Measurements from ENCODE around the gene EBF4.

EBF4 gene

GRCh38 chr20:2703716-2704475 lies 11.3 kb downstream of the EBF4 start:
- H3K9ac ChIP-seq (ENCODE audit: low read length) = no peak overlapping the region
- H3K27ac ChIP-seq (ENCODE audit: low read depth, low read length) = no peak overlapping the region
- no peaks in the 10 kb centered on the region for H3K36me3 ChIP-seq (ENCODE audit: control insufficient read depth, insufficient read depth, low read length)
- peaks cover 66% of the 10 kb centered on the region for H3K4me1 ChIP-seq (ENCODE audit: control insufficient read depth, insufficient read depth, low read length)
- H3K9me3 ChIP-seq (ENCODE audit: control insufficient read depth, insufficient read depth, low read depth, low read length) = no peaks in the 10 kb centered on the region; the same call in 1 of the 2 replicates
- H3K4me3 ChIP-seq (ENCODE audit: low read depth, low read length) = no peak overlapping the region
- H3K27me3 ChIP-seq (ENCODE audit: control insufficient read depth, insufficient read depth, low read length) = peaks cover 95% of the 10 kb centered on the region

DNA sequence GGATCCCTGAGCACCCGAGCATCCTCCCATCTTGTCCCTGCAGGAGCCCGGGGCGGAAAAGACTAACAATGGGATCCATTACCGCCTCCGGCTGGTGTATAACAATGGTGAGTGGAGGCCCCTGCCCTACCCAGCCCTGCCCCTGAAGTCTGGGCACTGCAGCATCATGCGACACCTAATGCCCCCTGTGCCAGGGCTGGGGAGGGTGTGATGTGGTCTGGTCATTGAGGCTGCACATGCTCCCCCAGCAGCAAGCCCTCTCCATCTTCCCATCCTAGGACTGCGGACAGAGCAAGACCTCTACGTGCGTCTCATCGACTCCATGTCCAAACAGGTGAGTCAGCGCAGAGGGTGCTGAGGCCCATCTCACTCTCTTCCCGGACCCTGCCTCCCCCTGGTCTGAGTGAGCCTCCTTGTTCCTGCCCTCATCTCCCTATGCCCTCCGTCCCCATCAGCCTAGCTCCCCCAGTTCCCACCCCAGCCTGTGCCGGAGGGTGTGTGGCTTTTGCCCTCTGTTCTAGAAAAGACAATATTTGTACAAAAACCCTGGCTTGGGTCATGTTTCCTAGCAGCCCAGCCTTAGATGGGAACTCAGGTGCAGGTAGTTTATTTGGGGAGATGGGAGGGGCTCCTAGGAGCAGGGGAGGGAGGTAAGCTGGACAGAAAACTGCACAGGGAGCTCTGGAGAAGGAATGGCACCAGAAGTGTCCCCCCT lies 13.5 kb downstream of the EBF4 start:
- peaks cover 79% of the 10 kb centered on the region for H3K27me3 ChIP-seq (ENCODE audit: control insufficient read depth, insufficient read depth, low read length)
- H3K27ac ChIP-seq (ENCODE audit: low read depth, low read length) = no peak overlapping the region

DNA sequence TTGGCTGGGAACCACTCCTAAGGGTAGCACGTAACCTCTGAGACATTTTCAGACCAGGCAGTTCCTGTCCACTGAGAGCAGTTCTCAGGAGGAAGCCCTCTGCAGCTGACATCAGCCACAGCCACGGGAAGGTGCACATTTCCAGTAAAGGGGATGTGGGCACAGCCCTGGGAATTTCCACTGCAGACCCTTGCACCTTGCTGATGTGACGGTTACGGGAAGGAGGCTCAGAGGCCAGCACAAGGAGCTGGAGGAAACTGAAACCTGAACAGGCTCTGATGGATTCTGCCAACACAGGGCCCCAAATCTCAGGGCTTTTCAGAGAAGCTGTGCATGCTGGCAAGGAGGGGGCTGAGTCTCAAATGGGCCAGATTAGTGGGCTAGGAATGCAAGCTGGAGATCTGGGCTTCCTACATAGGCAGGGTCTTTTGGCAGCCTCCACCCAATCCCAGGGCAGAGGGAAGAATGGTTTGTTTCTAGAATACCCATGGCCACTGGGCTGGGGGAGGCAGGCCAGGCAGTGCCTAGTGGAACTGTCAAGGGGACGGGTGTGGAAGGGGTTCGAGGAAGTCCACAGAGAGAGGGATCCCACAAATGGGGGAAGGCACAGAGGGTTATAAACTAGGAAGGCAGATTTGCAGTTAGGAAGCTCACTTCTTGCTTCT lies 14.2 kb downstream of the EBF4 start:
- Histone ChIP-seq H3K4me1 (ENCODE audit: control insufficient read depth, insufficient read depth, low read length) (peaks cover 53% of the 10 kb centered on the region), H3K4me3 (ENCODE audit: low read depth, low read length) (no peak overlapping the region), H3K36me3 (ENCODE audit: control insufficient read depth, insufficient read depth, low read length) (no peaks in the 10 kb centered on the region), H3K9me3 (ENCODE audit: control insufficient read depth, insufficient read depth, low read depth, low read length) (no peaks in the 10 kb centered on the region; the same call in 1 of the 2 replicates), H3K9ac (ENCODE audit: low read length) (no peak overlapping the region), H3K27ac (ENCODE audit: low read depth, low read length) (no peak overlapping the region), H3K27me3 (ENCODE audit: control insufficient read depth, insufficient read depth, low read length) (peaks cover 72% of the 10 kb centered on the region)

More for the DNA sequence above, 13.5 kb downstream of the EBF4 start:
- Histone ChIP-seq H3K9me3 (ENCODE audit: control insufficient read depth, insufficient read depth, low read depth, low read length) (no peaks in the 10 kb centered on the region; the same call in 1 of the 2 replicates), H3K4me1 (ENCODE audit: control insufficient read depth, insufficient read depth, low read length) (peaks cover 60% of the 10 kb centered on the region), H3K4me3 (ENCODE audit: low read depth, low read length) (peak overlapping the region; percentile 6; the same call in 1 of the 2 replicates), H3K36me3 (ENCODE audit: control insufficient read depth, insufficient read depth, low read length) (no peaks in the 10 kb centered on the region), H3K9ac (ENCODE audit: low read length) (no peak overlapping the region)

DNA sequence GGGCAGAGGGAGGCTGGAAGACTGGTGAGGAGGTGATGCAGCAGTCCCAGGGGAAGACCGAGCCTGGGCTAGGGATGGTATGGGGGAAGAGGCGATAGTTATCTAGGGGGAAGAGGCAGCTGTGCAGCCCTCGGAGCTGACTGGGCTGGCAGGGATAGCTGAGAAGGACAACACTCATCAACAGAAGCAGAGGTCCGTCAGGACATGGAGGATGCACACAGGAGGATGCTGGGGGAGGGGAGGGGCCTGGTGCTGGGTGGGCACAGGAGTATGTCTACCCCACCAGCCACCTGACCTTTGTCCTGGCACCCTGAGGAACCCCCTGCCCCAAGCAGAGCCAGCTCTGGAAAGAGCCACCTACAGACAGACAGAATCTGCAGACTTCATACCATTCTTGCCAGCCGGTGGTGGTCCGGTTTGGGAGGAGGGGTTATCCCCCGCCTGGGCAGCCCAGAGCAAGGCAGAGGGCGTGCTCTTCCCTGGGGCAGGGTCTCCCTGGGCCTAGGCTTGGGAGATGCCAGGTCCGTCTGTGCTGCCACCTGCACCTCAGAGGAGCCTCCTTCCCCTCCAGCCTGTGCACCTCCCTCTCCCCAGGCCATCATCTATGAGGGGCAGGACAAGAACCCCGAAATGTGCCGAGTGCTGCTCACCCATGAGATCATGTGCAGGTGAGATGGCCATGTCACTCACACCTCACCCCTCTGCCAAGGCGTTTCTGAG lies 14.9 kb downstream of the EBF4 start:
- Histone ChIP-seq H3K9me3 (ENCODE audit: control insufficient read depth, insufficient read depth, low read depth, low read length) (no peaks in the 10 kb centered on the region; the same call in 1 of the 2 replicates), H3K4me1 (ENCODE audit: control insufficient read depth, insufficient read depth, low read length) (peaks cover 46% of the 10 kb centered on the region), H3K4me3 (ENCODE audit: low read depth, low read length) (no peak overlapping the region), H3K36me3 (ENCODE audit: control insufficient read depth, insufficient read depth, low read length) (no peaks in the 10 kb centered on the region), H3K27ac (ENCODE audit: low read depth, low read length) (no peak overlapping the region), H3K27me3 (ENCODE audit: control insufficient read depth, insufficient read depth, low read length) (peaks cover 72% of the 10 kb centered on the region), H3K9ac (ENCODE audit: low read length) (no peak overlapping the region)

GRCh38 chr20:2708073-2708415 lies 15.5 kb downstream of the EBF4 start:
- H3K36me3 ChIP-seq (ENCODE audit: control insufficient read depth, insufficient read depth, low read length) = no peaks in the 10 kb centered on the region
- H3K27me3 ChIP-seq (ENCODE audit: control insufficient read depth, insufficient read depth, low read length) = peaks cover 72% of the 10 kb centered on the region
- H3K4me3 ChIP-seq (ENCODE audit: low read depth, low read length) = no peak overlapping the region

DNA sequence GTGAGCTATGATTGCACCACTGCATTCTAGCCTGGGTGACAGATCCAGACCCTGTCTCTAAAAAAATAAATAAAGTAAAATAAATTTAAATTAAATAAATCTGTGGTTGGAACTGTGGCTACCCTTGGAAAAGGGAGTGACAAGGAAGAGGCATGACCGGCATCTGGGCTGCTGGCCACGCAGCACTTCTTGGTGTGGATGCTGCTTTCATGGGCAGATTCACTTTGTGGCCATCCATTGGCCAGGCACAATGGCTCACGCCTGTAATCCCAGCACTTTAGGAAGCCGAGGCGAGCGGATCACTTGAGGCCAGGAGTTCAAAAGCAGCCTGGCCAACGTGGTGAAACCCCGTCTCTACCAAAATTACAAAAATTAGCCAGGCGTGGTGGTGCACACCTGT lies 16.1 kb downstream of the EBF4 start:
- peaks cover 45% of the 10 kb centered on the region for H3K4me1 ChIP-seq (ENCODE audit: control insufficient read depth, insufficient read depth, low read length)
- H3K9me3 ChIP-seq (ENCODE audit: control insufficient read depth, insufficient read depth, low read depth, low read length) = no peaks in the 10 kb centered on the region; the same call in 1 of the 2 replicates
- no peak overlapping the region for H3K4me3 ChIP-seq (ENCODE audit: low read depth, low read length)
- H3K36me3 ChIP-seq (ENCODE audit: control insufficient read depth, insufficient read depth, low read length) = no peaks in the 10 kb centered on the region
- no peak overlapping the region for H3K27ac ChIP-seq (ENCODE audit: low read depth, low read length)
- peaks cover 68% of the 10 kb centered on the region for H3K27me3 ChIP-seq (ENCODE audit: control insufficient read depth, insufficient read depth, low read length)
- H3K9ac ChIP-seq (ENCODE audit: low read length) = no peak overlapping the region

More at GRCh38 chr20:2708073-2708415, 15.5 kb downstream of the EBF4 start:
- Histone ChIP-seq H3K9me3 (ENCODE audit: control insufficient read depth, insufficient read depth, low read depth, low read length) (no peaks in the 10 kb centered on the region; the same call in 1 of the 2 replicates), H3K27ac (ENCODE audit: low read depth, low read length) (no peak overlapping the region), H3K9ac (ENCODE audit: low read length) (no peak overlapping the region), H3K4me1 (ENCODE audit: control insufficient read depth, insufficient read depth, low read length) (peaks cover 45% of the 10 kb centered on the region)

DNA sequence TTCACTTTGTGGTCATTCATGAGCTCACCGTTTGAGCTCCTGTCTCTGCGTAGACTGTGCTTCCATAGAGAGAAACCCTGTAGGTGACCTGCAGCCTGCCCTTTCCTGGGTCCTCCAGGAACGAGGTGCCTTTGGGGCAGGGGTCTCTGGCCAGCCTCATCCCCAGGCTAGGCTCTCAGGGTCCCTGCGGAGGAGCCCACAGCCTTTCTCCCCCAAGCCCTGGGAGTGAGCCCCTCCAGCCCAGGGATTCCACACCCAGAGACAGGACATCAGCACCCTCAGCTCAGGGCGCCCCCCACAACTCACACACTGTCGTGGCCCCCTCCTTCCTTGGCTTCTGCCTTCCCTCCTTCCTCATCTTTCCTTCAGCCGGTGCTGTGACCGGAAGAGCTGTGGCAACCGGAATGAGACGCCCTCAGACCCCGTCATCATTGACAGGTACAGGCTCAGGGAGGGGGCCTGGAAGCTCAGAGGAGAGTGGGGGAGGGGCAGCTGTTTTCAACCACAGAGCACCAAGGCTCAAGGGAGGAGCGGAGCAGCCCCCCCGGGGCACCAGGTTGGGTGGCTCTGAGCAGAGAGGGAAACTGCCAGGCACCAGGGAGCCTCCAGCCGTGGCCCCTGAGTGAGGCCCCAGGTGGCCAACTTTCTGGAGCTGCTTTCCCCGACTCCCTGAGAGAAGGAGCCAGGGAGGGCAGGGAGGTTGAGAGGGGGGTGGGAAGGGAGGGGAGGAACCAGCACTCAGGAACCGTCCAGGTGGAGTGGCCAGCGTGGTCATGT lies 16.8 kb downstream of the EBF4 start:
- Histone ChIP-seq H3K27ac (ENCODE audit: low read depth, low read length) (no peak overlapping the region), H3K9me3 (ENCODE audit: control insufficient read depth, insufficient read depth, low read depth, low read length) (no peaks in the 10 kb centered on the region), H3K36me3 (ENCODE audit: control insufficient read depth, insufficient read depth, low read length) (no peaks in the 10 kb centered on the region), H3K9ac (ENCODE audit: low read length) (no peak overlapping the region), H3K4me1 (ENCODE audit: control insufficient read depth, insufficient read depth, low read length) (peaks cover 45% of the 10 kb centered on the region), H3K27me3 (ENCODE audit: control insufficient read depth, insufficient read depth, low read length) (peaks cover 61% of the 10 kb centered on the region), H3K4me3 (ENCODE audit: low read depth, low read length) (no peak overlapping the region)

GRCh38 chr20:2713285-2713684 lies 20.7 kb downstream of the EBF4 start:
- Histone ChIP-seq H3K9me3 (ENCODE audit: control insufficient read depth, insufficient read depth, low read depth, low read length) (no peaks in the 10 kb centered on the region; the same call in 1 of the 2 replicates), H3K27ac (ENCODE audit: low read depth, low read length) (no peak overlapping the region), H3K4me3 (ENCODE audit: low read depth, low read length) (no peak overlapping the region), H3K9ac (ENCODE audit: low read length) (no peak overlapping the region), H3K27me3 (ENCODE audit: control insufficient read depth, insufficient read depth, low read length) (peaks cover 22% of the 10 kb centered on the region), H3K4me1 (ENCODE audit: control insufficient read depth, insufficient read depth, low read length) (peaks cover 10% of the 10 kb centered on the region), H3K36me3 (ENCODE audit: control insufficient read depth, insufficient read depth, low read length) (no peaks in the 10 kb centered on the region)

DNA sequence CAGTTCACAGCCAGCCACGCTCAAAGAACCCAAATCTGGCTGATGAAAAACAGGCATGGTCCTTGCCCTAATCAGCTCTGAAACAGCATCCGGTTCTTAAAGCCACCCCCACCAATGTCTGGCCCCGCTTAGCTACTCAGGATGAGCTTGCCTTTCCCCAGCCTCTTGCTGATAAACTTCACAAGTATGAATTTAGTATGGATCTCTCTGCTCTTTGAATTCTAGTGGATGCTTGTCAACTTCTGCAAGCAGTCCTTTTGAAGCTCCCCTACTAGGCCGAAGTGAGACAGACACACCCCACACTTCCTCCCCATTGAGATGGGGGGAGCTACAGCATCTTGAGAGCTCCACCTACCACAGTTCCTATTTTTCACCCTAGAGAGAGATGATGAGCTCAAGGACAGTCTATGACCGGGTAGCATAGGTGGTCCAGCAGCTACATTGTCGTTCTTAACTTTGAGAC lies 36.7 kb downstream of the EBF4 start:
- Histone ChIP-seq H3K4me3 (ENCODE audit: low read depth, low read length) (no peak overlapping the region), H3K27me3 (ENCODE audit: control insufficient read depth, insufficient read depth, low read length) (no peaks in the 10 kb centered on the region; the same call in 1 of the 2 replicates), H3K9me3 (ENCODE audit: control insufficient read depth, insufficient read depth, low read depth, low read length) (peaks cover 10% of the 10 kb centered on the region; the same call in 1 of the 2 replicates), H3K4me1 (ENCODE audit: control insufficient read depth, insufficient read depth, low read length) (no peaks in the 10 kb centered on the region), H3K9ac (ENCODE audit: low read length) (no peak overlapping the region), H3K27ac (ENCODE audit: low read depth, low read length) (no peak overlapping the region), H3K36me3 (ENCODE audit: control insufficient read depth, insufficient read depth, low read length) (no peaks in the 10 kb centered on the region)

DNA sequence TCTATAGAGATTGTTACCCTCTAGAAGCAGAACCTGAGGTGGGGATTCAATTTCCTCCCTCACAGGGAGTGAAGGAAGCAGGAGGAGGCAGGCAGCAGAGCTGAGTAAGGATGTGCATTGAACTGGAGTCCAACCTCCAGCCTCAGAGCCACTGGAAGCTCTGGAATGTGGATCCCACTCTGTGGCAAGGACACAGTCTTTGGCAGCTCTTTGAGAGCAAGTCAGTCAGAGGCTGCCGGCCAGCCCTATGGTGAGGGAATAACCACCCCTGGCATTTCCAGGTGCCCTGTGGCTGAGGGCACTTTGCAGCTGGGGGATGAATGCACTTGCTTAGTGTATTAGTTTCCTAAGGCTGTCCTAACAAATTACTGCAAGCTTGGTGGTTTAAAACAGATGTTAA lies 37.2 kb downstream of the EBF4 start:
- Histone ChIP-seq H3K9ac (ENCODE audit: low read length) (no peak overlapping the region), H3K36me3 (ENCODE audit: control insufficient read depth, insufficient read depth, low read length) (no peaks in the 10 kb centered on the region), H3K27ac (ENCODE audit: low read depth, low read length) (no peak overlapping the region), H3K4me3 (ENCODE audit: low read depth, low read length) (no peak overlapping the region), H3K9me3 (ENCODE audit: control insufficient read depth, insufficient read depth, low read depth, low read length) (peaks cover 15% of the 10 kb centered on the region), H3K27me3 (ENCODE audit: control insufficient read depth, insufficient read depth, low read length) (no peaks in the 10 kb centered on the region; the same call in 1 of the 2 replicates), H3K4me1 (ENCODE audit: control insufficient read depth, insufficient read depth, low read length) (no peaks in the 10 kb centered on the region)

All from HUES6 (cell line).